HCT116 (cell line): ENCODE measurements around the gene PALB2.

Experiments
- EZH2 ChIP-seq: fragments of 200-600 bp; sonication (generic); IDR thresholded peaks from 2 replicates; pipeline ENCODE4 v1.6.1; 2017; ENCODE audit warnings: antibody characterized with exemption, mixed run types
- EZH2phosphoT487 ChIP-seq: fragments of 200-600 bp; IDR thresholded peaks from 2 replicates; pipeline ENCODE4 v1.6.1; 2018; ENCODE audit warnings: antibody characterized with exemption, borderline replicate concordance
- JUND ChIP-seq: IDR thresholded peaks from 2 replicates; pipeline ENCODE4 v1.6.1; 2012
- MAX ChIP-seq: IDR thresholded peaks from 2 replicates; pipeline ENCODE4 v1.6.1; 2012
- POLR2A ChIP-seq: IDR thresholded peaks from 2 replicates; pipeline ENCODE4 v1.7.0; 2011; ENCODE audit warnings: borderline replicate concordance; ENCODE audit not compliant: insufficient read depth, insufficient read length; ENCODE audit errors: extremely low read depth
- POLR2AphosphoS5 ChIP-seq: IDR thresholded peaks from 2 replicates; pipeline ENCODE4 v1.6.1; 2011; ENCODE audit warnings: mild to moderate bottlenecking, low read depth, low read length, moderate library complexity
- RAD21 ChIP-seq: IDR thresholded peaks from 2 replicates; pipeline ENCODE4 v1.6.1; 2012; ENCODE audit warnings: low read depth, mild to moderate bottlenecking
- SP1 ChIP-seq: IDR thresholded peaks from 2 replicates; pipeline ENCODE4 v1.6.1; 2012; ENCODE audit warnings: low read depth
- TCF7L2 ChIP-seq: IDR thresholded peaks from 2 replicates; pipeline ENCODE4 v1.7.0; 2011; ENCODE audit warnings: borderline replicate concordance, inconsistent platforms; ENCODE audit not compliant: insufficient read depth, insufficient read length; ENCODE audit errors: extremely low read depth
- ZFX ChIP-seq: fragments of 450-650 bp; IDR thresholded peaks from 2 replicates; pipeline ENCODE4 v1.6.1; 2017
- ZNF274 ChIP-seq: fragments of 200-500 bp; sonication (Bioruptor generic); IDR thresholded peaks from 2 replicates; pipeline ENCODE4 v1.6.1; 2014; ENCODE audit warnings: mild to moderate bottlenecking, low read depth, low read length, inconsistent platforms
- TF ChIP-seq, protein P1 (sequence below), 3 experiments: fragments of 200-600 bp in 1 of 3; sonication (generic) in 1 of 3; IDR thresholded peaks in 2 of 3; conservative IDR thresholded peaks in 1 of 3; 2 replicates each; pipeline ENCODE4 v1.5.1; 2012 to 2017; ENCODE audit warnings: low read depth in 2 of 3, low read length in 2 of 3, antibody characterized with exemption in 1 of 3, borderline replicate concordance in 1 of 3, control low read depth in 1 of 3, mild to moderate bottlenecking in 1 of 3, mixed read lengths in 1 of 3, mixed run types in 1 of 3, moderate library complexity in 1 of 3; ENCODE audit not compliant: insufficient read depth in 1 of 3

GRCh38 chr16:23563186-23563585 lies 77.9 kb downstream of the PALB2 start:
- TF ChIP-seq RAD21 (no peak), SP1 (no peak), ZFX (no peak), EZH2 (no peak), TCF7L2 (no peak), POLR2A (no peak), MAX (no peak), ZNF274 (no peak), JUND (no peak), POLR2AphosphoS5 (no peak), EZH2phosphoT487 (no peak)
- TF ChIP-seq, protein P1, sequence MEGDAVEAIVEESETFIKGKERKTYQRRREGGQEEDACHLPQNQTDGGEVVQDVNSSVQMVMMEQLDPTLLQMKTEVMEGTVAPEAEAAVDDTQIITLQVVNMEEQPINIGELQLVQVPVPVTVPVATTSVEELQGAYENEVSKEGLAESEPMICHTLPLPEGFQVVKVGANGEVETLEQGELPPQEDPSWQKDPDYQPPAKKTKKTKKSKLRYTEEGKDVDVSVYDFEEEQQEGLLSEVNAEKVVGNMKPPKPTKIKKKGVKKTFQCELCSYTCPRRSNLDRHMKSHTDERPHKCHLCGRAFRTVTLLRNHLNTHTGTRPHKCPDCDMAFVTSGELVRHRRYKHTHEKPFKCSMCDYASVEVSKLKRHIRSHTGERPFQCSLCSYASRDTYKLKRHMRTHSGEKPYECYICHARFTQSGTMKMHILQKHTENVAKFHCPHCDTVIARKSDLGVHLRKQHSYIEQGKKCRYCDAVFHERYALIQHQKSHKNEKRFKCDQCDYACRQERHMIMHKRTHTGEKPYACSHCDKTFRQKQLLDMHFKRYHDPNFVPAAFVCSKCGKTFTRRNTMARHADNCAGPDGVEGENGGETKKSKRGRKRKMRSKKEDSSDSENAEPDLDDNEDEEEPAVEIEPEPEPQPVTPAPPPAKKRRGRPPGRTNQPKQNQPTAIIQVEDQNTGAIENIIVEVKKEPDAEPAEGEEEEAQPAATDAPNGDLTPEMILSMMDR (IDR thresholded peaks at IDR 0.05 in 2 of 3, conservative IDR thresholded peaks at IDR 0.05 in 1 of 3; ENCODE audit: borderline replicate concordance in 1 of 3, insufficient read depth in 1 of 3, low read depth in 2 of 3, low read length in 2 of 3): no peak
